GM19372 (cell line): ENCODE data around the gene DUSP1.
"Not testable (repeated sequence)": the region's sequence is repeated elsewhere in the genome, so short reads cannot be mapped to it uniquely, and the experiment has no call there.

Experiments used
- ATAC-seq: cut with Tn5 transposase; IDR thresholded peaks from one replicate; pipeline ENCODE4 v1.9.1; 2021; ENCODE audit warnings: mild to moderate bottlenecking, low read depth, moderate library complexity; ENCODE audit not compliant: unreplicated experiment

The DUSP1 gene

GRCh38 chr5:172770675-172771438, at the start of gene DUSP1:
DUSP1 (minus strand) TSS chr5:172771195; CDS start chr5:172770952, 243 bp downstream.
- ATAC-seq: peak; percentile 50

- ATAC-seq: no peak
Observed at GRCh38 chr5:172820046-172820767, 49.2 kb upstream of the DUSP1 start.

GRCh38 chr5:172819569-172819968, 48.6 kb upstream of the DUSP1 start:
- no peak for ATAC-seq

- no peak for ATAC-seq
Observed at GRCh38 chr5:172818081-172818480, 47.1 kb upstream of the DUSP1 start.

GRCh38 chr5:172817664-172818063, 46.7 kb upstream of the DUSP1 start:
- ATAC-seq: no peak

- no peak for ATAC-seq
Observed at GRCh38 chr5:172816925-172817562, 46.0 kb upstream of the DUSP1 start.

GRCh38 chr5:172815631-172816030, 44.6 kb upstream of the DUSP1 start:
- ATAC-seq: no peak

GRCh38 chr5:172810996-172811395, 40.0 kb upstream of the DUSP1 start:
- not testable (repeated sequence) for ATAC-seq

- no peak for ATAC-seq
Observed at GRCh38 chr5:172809774-172810173, 38.8 kb upstream of the DUSP1 start.

- no peak for ATAC-seq
Observed at GRCh38 chr5:172807766-172808311, 36.8 kb upstream of the DUSP1 start.

GRCh38 chr5:172806897-172807672, 36.1 kb upstream of the DUSP1 start:
- ATAC-seq: peak; percentile 99

GRCh38 chr5:172805736-172806255, 34.8 kb upstream of the DUSP1 start:
- ATAC-seq: no peak

- no peak for ATAC-seq
Observed at GRCh38 chr5:172805018-172805683, 34.2 kb upstream of the DUSP1 start.

- no peak for ATAC-seq
Observed at GRCh38 chr5:172802567-172803176, 31.7 kb upstream of the DUSP1 start.

- no peak for ATAC-seq
Observed at GRCh38 chr5:172802112-172802511, 31.1 kb upstream of the DUSP1 start.

- ATAC-seq: no peak
Observed at GRCh38 chr5:172801179-172801671, 30.2 kb upstream of the DUSP1 start.

GRCh38 chr5:172800088-172800551, 29.1 kb upstream of the DUSP1 start:
- ATAC-seq: no peak

GRCh38 chr5:172799416-172799815, 28.4 kb upstream of the DUSP1 start:
- ATAC-seq: no peak
